OCI-LY7 (cell line): Measurements from ENCODE around the gene LMNTD2. TPM values are rescaled to one million over a fixed set of nuclear protein-coding genes. Genes with fewer than 3 reads are reported as not detected.

Experiments used
- BruUV-seq: library from RNA; stranded (reverse); fragments of 400-500 nt; replicated peaks from 2 replicates; lab custom pipeline; 2021; lab: Mats Ljungman, UMichigan
- CTCF ChIA-PET: fragments of 300-600 bp; sonication (Branson Sonifier 250); formaldehyde crosslinking; loops from one replicate; lab custom pipeline; 2022; ENCODE audit warnings: antibody characterized with exemption; ENCODE audit not compliant: unreplicated experiment; lab: Charles Lee
- POLR2A ChIA-PET: fragments of 300-600 bp; sonication (Branson Sonifier 250); formaldehyde crosslinking; loops from one replicate; lab custom pipeline; 2022; ENCODE audit warnings: antibody characterized with exemption; lab: Charles Lee
- DNase-seq: peaks from one replicate; pipeline ENCODE4 v3.0.0-alpha.2; 2015; ENCODE audit warnings: low spot score
- H2AFZ ChIP-seq: fragments of 200-600 bp; sonication (generic), shearing (Covaris generic); 2 replicates; pipeline ENCODE4 v1.6.1; 2014; ENCODE audit warnings: mild to moderate bottlenecking, antibody characterized with exemption, low read length, moderate library complexity
- H3K27ac ChIP-seq: fragments of 200-600 bp; sonication (generic); 2 replicates; pipeline ENCODE4 v1.5.1; 2014; ENCODE audit warnings: mixed run types, low read depth, mild to moderate bottlenecking, moderate library complexity, low read length, inconsistent platforms; ENCODE audit not compliant: poor library complexity, severe bottlenecking
- H3K36me3 ChIP-seq: fragments of 200-600 bp; sonication (generic); 2 replicates; pipeline ENCODE4 v1.6.1; 2014; ENCODE audit warnings: mild to moderate bottlenecking, antibody characterized with exemption, low read length, moderate library complexity, mixed read lengths; ENCODE audit not compliant: insufficient read depth
- H3K4me1 ChIP-seq: fragments of 200-600 bp; sonication (generic); 2 replicates; pipeline ENCODE4 v1.5.1; 2014; ENCODE audit warnings: mild to moderate bottlenecking, low read length; ENCODE audit not compliant: insufficient read depth, poor library complexity, severe bottlenecking
- H3K4me2 ChIP-seq: fragments of 200-600 bp; sonication (generic); 2 replicates; pipeline ENCODE4 v1.6.1; 2014; ENCODE audit warnings: mild to moderate bottlenecking, low read length
- H3K4me3 ChIP-seq: fragments of 200-600 bp; sonication (generic); 2 replicates; pipeline ENCODE4 v1.5.1; 2014; ENCODE audit warnings: mild to moderate bottlenecking, low read depth, low read length; ENCODE audit not compliant: poor library complexity, severe bottlenecking
- H3K79me2 ChIP-seq: fragments of 200-600 bp; sonication (generic); 2 replicates; pipeline ENCODE4 v1.6.1; 2016; ENCODE audit warnings: low read depth, mild to moderate bottlenecking, low read length, moderate library complexity, mixed read lengths; ENCODE audit not compliant: insufficient read depth
- H3K9me2 ChIP-seq: fragments of 200-600 bp; sonication (generic); 2 replicates; pipeline ENCODE4 v1.6.1; 2016; ENCODE audit warnings: mild to moderate bottlenecking, low read length, mixed read lengths; ENCODE audit not compliant: insufficient read depth
- H3K9me3 ChIP-seq: fragments of 200-600 bp; sonication (generic); 2 replicates; pipeline ENCODE4 v1.6.1; 2014; ENCODE audit warnings: mild to moderate bottlenecking, mixed run types, low read length, mixed read lengths
- H4K20me1 ChIP-seq: fragments of 200-600 bp; sonication (generic); 2 replicates; pipeline ENCODE4 v1.6.1; 2014; ENCODE audit warnings: mild to moderate bottlenecking, antibody characterized with exemption, low read length, moderate library complexity, mixed read lengths; ENCODE audit not compliant: insufficient read depth
- EZH2phosphoT487 ChIP-seq: fragments of 200-600 bp; sonication (generic); IDR thresholded peaks from 2 replicates; pipeline ENCODE4 v1.6.1; 2018; ENCODE audit warnings: low read depth, borderline replicate concordance, mild to moderate bottlenecking, mixed run types, antibody characterized with exemption, low read length, moderate library complexity, mixed read lengths
- intact Hi-C: fragments of 100-400 bp; cut with micrococcal nuclease; formaldehyde crosslinking; loops from one replicate; pipeline ENCODE4 v1.10.0; 2022; ENCODE audit not compliant: unreplicated experiment
- total RNA-seq, 2 experiments: library from RNA; depleted of rRNA in 1 of 2; stranded (reverse); fragments of >200 nt in 1 of 2; shearing (Covaris generic) in 1 of 2; gene quantifications; 2 replicates each; pipeline ENCODE4 v1.2.3, GENCODE V29; 2014 to 2022
- TF ChIP-seq, protein P1 (sequence below): fragments of 200-600 bp; sonication (generic); conservative IDR thresholded peaks from 2 replicates; pipeline ENCODE4 v1.5.1; 2014; ENCODE audit warnings: mild to moderate bottlenecking, antibody characterized with exemption, low read length, moderate library complexity, mixed read lengths

LMNTD2 gene
- total RNA-seq, 2 experiments from 2014 or later, result 4.7 to 17.7 TPM

GRCh38 chr11:578276-579035 lies 17.9 kb upstream of the LMNTD2 start:
- Histone ChIP-seq H3K36me3 (peaks cover 40% of the 10 kb centered on the region), H3K4me1 (peaks cover 38% of the 10 kb centered on the region), H3K9me2 (no peaks in the 10 kb centered on the region), H3K4me3 (peak overlapping the region; percentile 100), H2AFZ (no peak overlapping the region), H3K27ac (peak overlapping the region; percentile 4), H4K20me1 (peaks cover 29% of the 10 kb centered on the region), H3K4me2 (peak overlapping the region; percentile 95), H3K79me2 (peaks cover 56% of the 10 kb centered on the region), H3K9me3 (no peaks in the 10 kb centered on the region)
- TF ChIP-seq, protein P1, sequence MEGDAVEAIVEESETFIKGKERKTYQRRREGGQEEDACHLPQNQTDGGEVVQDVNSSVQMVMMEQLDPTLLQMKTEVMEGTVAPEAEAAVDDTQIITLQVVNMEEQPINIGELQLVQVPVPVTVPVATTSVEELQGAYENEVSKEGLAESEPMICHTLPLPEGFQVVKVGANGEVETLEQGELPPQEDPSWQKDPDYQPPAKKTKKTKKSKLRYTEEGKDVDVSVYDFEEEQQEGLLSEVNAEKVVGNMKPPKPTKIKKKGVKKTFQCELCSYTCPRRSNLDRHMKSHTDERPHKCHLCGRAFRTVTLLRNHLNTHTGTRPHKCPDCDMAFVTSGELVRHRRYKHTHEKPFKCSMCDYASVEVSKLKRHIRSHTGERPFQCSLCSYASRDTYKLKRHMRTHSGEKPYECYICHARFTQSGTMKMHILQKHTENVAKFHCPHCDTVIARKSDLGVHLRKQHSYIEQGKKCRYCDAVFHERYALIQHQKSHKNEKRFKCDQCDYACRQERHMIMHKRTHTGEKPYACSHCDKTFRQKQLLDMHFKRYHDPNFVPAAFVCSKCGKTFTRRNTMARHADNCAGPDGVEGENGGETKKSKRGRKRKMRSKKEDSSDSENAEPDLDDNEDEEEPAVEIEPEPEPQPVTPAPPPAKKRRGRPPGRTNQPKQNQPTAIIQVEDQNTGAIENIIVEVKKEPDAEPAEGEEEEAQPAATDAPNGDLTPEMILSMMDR, result no peak
- TF ChIP-seq EZH2phosphoT487, result no peak
- CTCF ChIA-PET, result interaction anchor here (0.6 kb wide), 1 partner anchor 30 kb away, joined by 3 read pairs; no protein-coding TSS in a partner anchor
- intact Hi-C loops, result loop anchor here (1.0 to 5.0 kb wide), 3 partner anchors 17 to 229 kb away; partner anchors contain the start of genes IRF7, PIDD1 and RPLP2
- peak; percentile 34 for DNase-seq
- POLR2A ChIA-PET, result no interaction called here
- no TSS peak for BruUV-seq

GRCh38 chr11:577611-577894 lies 17.0 kb upstream of the LMNTD2 start:
- Histone ChIP-seq H3K9me3 (no peaks in the 10 kb centered on the region), H2AFZ (no peak overlapping the region), H3K4me3 (peak overlapping the region; percentile 100), H3K4me1 (peaks cover 38% of the 10 kb centered on the region), H4K20me1 (peaks cover 29% of the 10 kb centered on the region), H3K36me3 (peaks cover 31% of the 10 kb centered on the region), H3K4me2 (peak overlapping the region; percentile 95), H3K79me2 (peaks cover 56% of the 10 kb centered on the region), H3K9me2 (no peaks in the 10 kb centered on the region), H3K27ac (no peak overlapping the region)
- no peak for DNase-seq
- TF ChIP-seq, protein P1, result no peak
- TF ChIP-seq EZH2phosphoT487, result no peak
- intact Hi-C loops, result loop anchor here (5.0 kb wide), 2 partner anchors 40 to 230 kb away; partner anchors contain the start of genes IRF7, PIDD1 and RPLP2
- CTCF ChIA-PET, result no interaction called here
- BruUV-seq, result no TSS peak
- POLR2A ChIA-PET, result no interaction called here
